ENCODE results near the gene HOXA5. TPM values are rescaled to one million over a fixed set of nuclear protein-coding genes. Genes with fewer than 3 reads are reported as not detected.
A peak's percentile ranks its signal among the peaks of the same experiment; 100 is the strongest.

HOXA5 gene
- total and polyA plus RNA-seq, 2 of the 8 experiments (the other 6 are each of a cell fraction or from before 2014, with no cell fraction given): not detected

- TF ChIP-seq CTBP2 (IDR thresholded peaks at IDR 0.05; ENCODE audit: borderline replicate concordance, insufficient read depth, insufficient read length, low read length) (peak; percentile 86), KDM4A (IDR thresholded peaks at IDR 0.05; ENCODE audit: low read depth, low read length, severe bottlenecking) (no peak), GABPA (IDR thresholded peaks at IDR 0.05; ENCODE audit: borderline replicate concordance, insufficient read depth, low read length) (no peak), NRF1 (IDR thresholded peaks at IDR 0.05; ENCODE audit: low read depth, low read length) (no peak), EZH2 (IDR thresholded peaks at IDR 0.05; ENCODE audit: low read depth, low read length, severe bottlenecking) (peak; percentile 99), MAX (IDR thresholded peaks at IDR 0.05) (no peak), BRCA1 (IDR thresholded peaks at IDR 0.05; ENCODE audit: low read depth, low read length) (no peak), GTF2F1 (IDR thresholded peaks at IDR 0.05; ENCODE audit: borderline replicate concordance, low read depth, low read length) (no peak), SP1 (IDR thresholded peaks at IDR 0.05; ENCODE audit: low read depth, low read length) (no peak), CBX8 (IDR thresholded peaks at IDR 0.05; ENCODE audit: borderline replicate concordance, low read depth, low read length) (peak; percentile 82), SIRT6 (IDR thresholded peaks at IDR 0.05; ENCODE audit: low read length) (no peak), CHD2 (IDR thresholded peaks at IDR 0.05; ENCODE audit: low read length) (no peak), NANOG (IDR thresholded peaks at IDR 0.05; ENCODE audit: insufficient read depth, low read depth, low read length, poor library complexity, severe bottlenecking) (no peak), ZNF274 (IDR thresholded peaks at IDR 0.05; ENCODE audit: borderline replicate concordance, extremely low read depth, low read length) (no peak), CEBPB (IDR thresholded peaks at IDR 0.05; ENCODE audit: low read depth, low read length) (no peak), ASH2L (IDR thresholded peaks at IDR 0.05; ENCODE audit: low read length) (no peak)
Measured at GRCh38 chr7:27115221-27116026, 28.1 kb downstream of the HOXA5 start (continued).
